Kidney (tissue), 22 donors: ENCODE measurements around the gene TTC1. TPM values are rescaled to one million over a fixed set of nuclear protein-coding genes. Genes with fewer than 3 reads are reported as not detected.

Source experiments
- DNase-seq, 5 donors: peaks; one replicate each; pipeline ENCODE4 v3.0.0-alpha.2; 2013 to 2020
- FAIRE-seq: peaks from 2 replicates; lab custom pipeline; 2012; peaks lifted over from hg19 to GRCh38; lab: Jason Lieb, UNC
- H3K27ac ChIP-seq, 2 donors: one replicate each; pipeline ENCODE4 v1.7.0; 2013; ENCODE audit warnings: low read depth in 2 of 2, low read length in 2 of 2, inconsistent platforms in 1 of 2
- H3K27me3 ChIP-seq: one replicate; pipeline ENCODE4 v1.7.1; 2013; ENCODE audit warnings: low read length, inconsistent platforms; ENCODE audit not compliant: control insufficient read depth, insufficient read depth
- H3K36me3 ChIP-seq, 3 donors: one replicate each; pipeline versions ENCODE4 v1.7.0 to v1.7.1; 2013; ENCODE audit warnings: low read length in 3 of 3, control low read depth in 1 of 3, inconsistent platforms in 1 of 3; ENCODE audit not compliant: insufficient read depth in 3 of 3, control insufficient read depth in 2 of 3
- H3K4me1 ChIP-seq, 3 donors: one replicate each; pipeline versions ENCODE4 v1.7.0 to v1.7.1; 2013; ENCODE audit warnings: low read length in 3 of 3, inconsistent platforms in 1 of 3, low read depth in 1 of 3; ENCODE audit not compliant: control insufficient read depth in 2 of 3, insufficient read depth in 2 of 3
- H3K4me3 ChIP-seq, 3 donors: one replicate each; pipeline versions ENCODE4 v1.7.0 to v1.8.1; 2013; ENCODE audit warnings: low read length in 3 of 3, control low read depth in 1 of 3, inconsistent platforms in 1 of 3
- H3K9ac ChIP-seq, 3 donors: one replicate each; pipeline versions ENCODE4 v1.7.0 to v1.7.1; 2013; ENCODE audit warnings: low read length in 3 of 3, control low read depth in 1 of 3, inconsistent platforms in 1 of 3
- H3K9me3 ChIP-seq, 3 donors: one replicate each; pipeline versions ENCODE4 v1.7.0 to v1.7.1; 2013; ENCODE audit warnings: low read length in 3 of 3, control low read depth in 1 of 3, inconsistent platforms in 1 of 3; ENCODE audit not compliant: control insufficient read depth in 2 of 3, insufficient read depth in 1 of 3
- intact Hi-C: fragments of 100-400 bp; cut with DNase I; formaldehyde crosslinking; loops from one replicate; pipeline ENCODE4 v1.11.1; 2022
- long read RNA-seq, 10 donors: library from polyadenylated mRNA in 1 of 10; unstranded in 1 of 10; transcript quantifications; one replicate each; pipeline ENCODE4 v2.0.0 and lab custom pipeline, GENCODE V29; 2021 to 2026
- polyA plus RNA-seq: library from polyadenylated mRNA; stranded (reverse); fragments of 350-450 nt; fragmentation: Illumina TruSeq; extraction: RNeasy Lipid Tissue Mini Kit (QIAGEN cat#74804); gene quantifications from one replicate; pipeline ENCODE4 v1.2.3, GENCODE V29; 2014; ENCODE audit warnings: low read depth, low replicate concordance; ENCODE audit not compliant: insufficient read depth
- total RNA-seq: library from RNA; stranded (reverse); fragmentation: NEBNext Ultra II Directional; extraction: Animal tissue kit (Norgen Biotek cat#: 25700); gene quantifications from one replicate; pipeline ENCODE4 v1.2.1, GENCODE V29; 2021
- TF ChIP-seq, protein P1 (sequence below): IDR thresholded peaks from 3 replicates; pipeline ENCODE4 v1.5.1; 2012; ENCODE audit warnings: mild to moderate bottlenecking, moderate library complexity, borderline replicate concordance; ENCODE audit not compliant: insufficient read depth; ENCODE audit errors: extremely low read depth
- donor health status: control.
- donor health status: control.
- donor health status: control.
- donor health status: control.
- donor health status: control.
- donor health status: DM: yes; HTN: yes; CAD: no.
- donor health status: Normal renal cell carcinoma (clear cell type).

TTC1 gene, protein sequence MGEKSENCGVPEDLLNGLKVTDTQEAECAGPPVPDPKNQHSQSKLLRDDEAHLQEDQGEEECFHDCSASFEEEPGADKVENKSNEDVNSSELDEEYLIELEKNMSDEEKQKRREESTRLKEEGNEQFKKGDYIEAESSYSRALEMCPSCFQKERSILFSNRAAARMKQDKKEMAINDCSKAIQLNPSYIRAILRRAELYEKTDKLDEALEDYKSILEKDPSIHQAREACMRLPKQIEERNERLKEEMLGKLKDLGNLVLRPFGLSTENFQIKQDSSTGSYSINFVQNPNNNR
- total RNA-seq (41.4 TPM), polyA plus RNA-seq (94.4 TPM)
- long read RNA-seq, donor 1, transcript TTC1-201 (8 exons, 1,467 nt) = major isoform, 8 of 16 reads
- long read RNA-seq, donor 1, partial matches to known transcripts = 5 of 16 reads
- long read RNA-seq, donor 1, other reads (novel, unspliced or antisense) = 0 of 16 reads
- long read RNA-seq, donor 2, transcript TTC1-201 (8 exons, 1,467 nt) = major isoform, 8 of 35 reads
- long read RNA-seq, donor 2, partial matches to known transcripts = 24 of 35 reads
- long read RNA-seq, donor 2, other reads (novel, unspliced or antisense) = 0 of 35 reads
- long read RNA-seq, donor 3, transcript TTC1-201 (8 exons, 1,467 nt) = major isoform, 5 of 36 reads
- long read RNA-seq, donor 3, partial matches to known transcripts = 27 of 36 reads
- long read RNA-seq, donor 3, other reads (novel, unspliced or antisense) = 0 of 36 reads
- long read RNA-seq, donor 4, transcript TTC1-201 (8 exons, 1,467 nt) = major isoform, 20 of 25 reads
- long read RNA-seq, donor 4, partial matches to known transcripts = 0 of 25 reads
- long read RNA-seq, donor 4, other reads (novel, unspliced or antisense) = 0 of 25 reads
- long read RNA-seq, donor 5 = 0 reads
- long read RNA-seq, donor 6, transcript TTC1-204 (5 exons, 1,119 nt) = minor isoform, 5 of 73 reads
- long read RNA-seq, donor 6, transcript TTC1-201 (8 exons, 1,467 nt) = major isoform, 19 of 73 reads
- long read RNA-seq, donor 6, partial matches to known transcripts = 46 of 73 reads
- long read RNA-seq, donor 6, other reads (novel, unspliced or antisense) = 0 of 73 reads
- long read RNA-seq, donor 7, transcript TTC1-201 (8 exons, 1,467 nt) = major isoform, 22 of 32 reads
- long read RNA-seq, donor 7, partial matches to known transcripts = 4 of 32 reads
- long read RNA-seq, donor 7, other reads (novel, unspliced or antisense) = 5 of 32 reads
- long read RNA-seq, donor 8, transcript TTC1-201 (8 exons, 1,467 nt) = major isoform, 9 of 20 reads
- long read RNA-seq, donor 8, partial matches to known transcripts = 8 of 20 reads
- long read RNA-seq, donor 8, other reads (novel, unspliced or antisense) = 0 of 20 reads
- long read RNA-seq, donor 9, transcript TTC1-201 (8 exons, 1,467 nt) = major isoform, 5 of 13 reads
- long read RNA-seq, donor 9, partial matches to known transcripts = 7 of 13 reads
- long read RNA-seq, donor 9, other reads (novel, unspliced or antisense) = 0 of 13 reads
- long read RNA-seq, donor 10, transcript TTC1-201 (8 exons, 1,467 nt) = major isoform, 6 of 57 reads
- long read RNA-seq, donor 10, partial matches to known transcripts = 50 of 57 reads
- long read RNA-seq, donor 10, other reads (novel, unspliced or antisense) = 0 of 57 reads

DNA sequence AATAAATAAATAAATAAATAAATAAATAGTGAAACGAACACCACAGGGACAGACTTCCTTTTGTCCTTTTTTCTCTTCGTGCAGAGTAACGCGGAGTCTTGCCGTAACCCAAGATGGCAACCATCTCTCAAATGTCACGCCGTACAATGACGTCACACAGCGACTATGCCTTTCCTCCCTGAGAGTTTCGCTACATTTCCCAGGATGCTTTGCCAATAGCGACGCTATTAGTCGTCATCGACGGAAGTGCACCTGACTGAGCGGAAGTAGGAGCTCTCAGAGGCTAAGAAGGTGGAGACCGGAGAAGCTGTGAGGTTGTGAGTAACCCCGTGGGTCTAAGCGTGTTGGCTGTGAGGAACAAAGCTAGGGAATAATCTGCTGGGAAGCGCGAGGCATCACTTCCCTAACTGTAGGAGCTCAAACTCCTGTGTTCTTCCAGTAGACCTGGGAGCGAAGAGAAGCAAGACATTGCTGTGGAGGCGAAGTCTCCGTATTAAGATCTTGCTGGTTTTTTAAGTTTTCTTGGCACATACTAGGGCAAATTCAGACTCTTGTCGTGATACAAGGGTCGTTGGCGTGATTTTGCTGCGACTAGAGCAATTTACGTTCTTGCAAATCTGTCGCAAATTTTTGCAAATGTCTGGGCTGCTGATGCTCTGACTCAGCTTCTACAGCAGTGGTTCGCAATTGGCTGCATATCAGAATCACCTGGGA lies at the start of gene TTC1:
Gene TTC1, plus strand, starts transcription at position 263 of the 714 bp plus-strand sequence. CDS start 1,390 bp downstream, outside the sequence.
- H3K27me3 ChIP-seq = no peaks in the 10 kb centered on the region
- H3K27ac ChIP-seq = peak within 1 kb of the TSS; percentile 38 to 64
- peak within 1 kb of the TSS; percentile 86 to 97 (median 97) for H3K4me3 ChIP-seq
- intact Hi-C loops = no loop called here
- TF ChIP-seq, protein P1, sequence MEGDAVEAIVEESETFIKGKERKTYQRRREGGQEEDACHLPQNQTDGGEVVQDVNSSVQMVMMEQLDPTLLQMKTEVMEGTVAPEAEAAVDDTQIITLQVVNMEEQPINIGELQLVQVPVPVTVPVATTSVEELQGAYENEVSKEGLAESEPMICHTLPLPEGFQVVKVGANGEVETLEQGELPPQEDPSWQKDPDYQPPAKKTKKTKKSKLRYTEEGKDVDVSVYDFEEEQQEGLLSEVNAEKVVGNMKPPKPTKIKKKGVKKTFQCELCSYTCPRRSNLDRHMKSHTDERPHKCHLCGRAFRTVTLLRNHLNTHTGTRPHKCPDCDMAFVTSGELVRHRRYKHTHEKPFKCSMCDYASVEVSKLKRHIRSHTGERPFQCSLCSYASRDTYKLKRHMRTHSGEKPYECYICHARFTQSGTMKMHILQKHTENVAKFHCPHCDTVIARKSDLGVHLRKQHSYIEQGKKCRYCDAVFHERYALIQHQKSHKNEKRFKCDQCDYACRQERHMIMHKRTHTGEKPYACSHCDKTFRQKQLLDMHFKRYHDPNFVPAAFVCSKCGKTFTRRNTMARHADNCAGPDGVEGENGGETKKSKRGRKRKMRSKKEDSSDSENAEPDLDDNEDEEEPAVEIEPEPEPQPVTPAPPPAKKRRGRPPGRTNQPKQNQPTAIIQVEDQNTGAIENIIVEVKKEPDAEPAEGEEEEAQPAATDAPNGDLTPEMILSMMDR = no peak
- FAIRE-seq = peak; percentile 98
- peaks cover 0 to 12% (median 0%) of the 10 kb centered on the region in 3 donors for H3K4me1 ChIP-seq
- peak; percentile 96 to 100 (median 97) for DNase-seq
- H3K36me3 ChIP-seq = peaks cover 0 to 5% (median 0%) of the 10 kb centered on the region in 3 donors
- no peaks in the 10 kb centered on the region for H3K9me3 ChIP-seq
- H3K9ac ChIP-seq = peak within 1 kb of the TSS; percentile 83 to 98 (median 86)

DNA sequence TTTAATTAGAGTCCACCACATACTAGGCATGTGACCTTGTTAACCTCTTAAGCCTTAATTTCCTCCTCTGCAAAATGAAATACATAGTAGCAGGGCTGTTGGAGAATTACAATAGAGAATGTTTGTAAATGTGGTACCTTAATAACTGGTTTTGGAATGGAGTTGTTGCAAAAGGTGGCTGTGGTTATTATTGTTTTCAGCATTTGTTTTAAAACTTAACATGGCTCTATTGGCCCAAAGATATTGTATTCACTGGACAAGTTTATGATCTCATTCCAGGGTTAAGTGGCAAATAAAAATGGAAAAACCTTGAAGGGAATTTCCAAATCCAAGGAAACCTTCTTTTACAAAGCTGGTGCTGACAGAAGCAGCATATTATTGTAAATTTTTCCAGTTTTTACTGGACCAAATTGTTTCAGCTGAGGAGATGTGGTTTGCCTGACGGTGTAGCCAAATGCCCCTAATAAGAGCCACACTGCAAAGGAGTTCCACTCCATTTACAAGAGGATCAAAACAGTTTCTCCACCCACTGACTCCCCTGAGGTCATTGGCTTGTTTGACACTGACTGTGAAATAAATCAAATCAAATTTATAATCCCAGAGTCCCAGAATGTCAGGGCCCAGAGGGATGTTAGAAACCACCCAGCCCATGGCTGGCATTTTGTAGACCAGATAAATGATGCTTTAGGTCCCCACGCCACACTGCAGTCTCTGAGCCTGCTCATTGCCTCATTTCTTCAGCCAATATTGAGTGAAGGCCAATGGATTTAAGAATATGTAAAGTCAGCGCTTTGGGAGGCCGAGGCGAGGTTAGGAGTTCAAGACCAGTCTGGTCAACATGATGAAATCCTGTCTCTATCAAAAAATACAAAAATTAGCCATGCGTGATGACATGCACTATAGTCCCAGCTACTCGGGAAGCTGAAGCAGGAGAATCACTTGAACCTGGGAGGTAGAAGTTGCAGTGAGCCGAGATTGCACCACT lies 47.5 kb upstream of the TTC1 start:
- no peak for FAIRE-seq

More for the DNA sequence above, 47.5 kb upstream of the TTC1 start:
- H3K9ac ChIP-seq = no peak overlapping the region
- intact Hi-C loops = loop anchor here (10.0 kb wide), 1 partner anchor 517 kb away; no protein-coding TSS in a partner anchor
- H3K36me3 ChIP-seq = peaks cover 0 to 6% (median 0%) of the 10 kb centered on the region in 3 donors
- TF ChIP-seq, protein P1 = no peak
- no peak overlapping the region for H3K27ac ChIP-seq
- no peak for DNase-seq
- no peak overlapping the region for H3K4me3 ChIP-seq
- H3K9me3 ChIP-seq = no peaks in the 10 kb centered on the region
- no peaks in the 10 kb centered on the region for H3K27me3 ChIP-seq
- H3K4me1 ChIP-seq = peaks cover 0 to 5% (median 2%) of the 10 kb centered on the region in 3 donors
